ENCODE data around the gene USP19. TPM values are rescaled to one million over a fixed set of nuclear protein-coding genes. Genes with fewer than 3 reads are reported as not detected.

Gene USP19
- total RNA-seq, 2 donors from 2014 or later, result 61.5 to 63.2 TPM

DNA sequence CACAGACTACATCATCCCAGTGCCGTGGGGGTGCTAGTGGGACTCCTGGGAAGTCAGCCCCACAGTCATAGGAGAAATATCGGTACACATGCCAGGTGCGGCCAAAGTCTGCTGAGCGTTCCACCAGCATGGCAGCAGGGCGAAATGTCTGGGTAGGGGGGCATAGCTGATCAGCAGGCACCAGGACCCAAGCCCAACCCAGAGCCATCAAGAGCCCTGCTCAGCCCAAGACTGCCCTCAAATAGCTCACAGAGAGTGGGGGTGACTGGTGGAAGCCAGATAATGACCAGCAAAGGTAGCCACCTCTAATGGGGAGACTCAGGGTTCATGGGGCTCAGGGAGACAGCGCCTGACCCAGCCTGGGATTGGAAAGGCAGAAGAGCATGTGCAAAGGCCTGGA lies 11.0 kb upstream of the USP19 start:
- peaks cover 7% of the 10 kb centered on the region for H3K36me3 ChIP-seq (ENCODE audit: control insufficient read depth, insufficient read depth, low read length)
- no peaks in the 10 kb centered on the region for H3K27me3 ChIP-seq (ENCODE audit: control insufficient read depth, insufficient read depth, low read length, poor library complexity, severe bottlenecking)
- TF ChIP-seq, protein P1, sequence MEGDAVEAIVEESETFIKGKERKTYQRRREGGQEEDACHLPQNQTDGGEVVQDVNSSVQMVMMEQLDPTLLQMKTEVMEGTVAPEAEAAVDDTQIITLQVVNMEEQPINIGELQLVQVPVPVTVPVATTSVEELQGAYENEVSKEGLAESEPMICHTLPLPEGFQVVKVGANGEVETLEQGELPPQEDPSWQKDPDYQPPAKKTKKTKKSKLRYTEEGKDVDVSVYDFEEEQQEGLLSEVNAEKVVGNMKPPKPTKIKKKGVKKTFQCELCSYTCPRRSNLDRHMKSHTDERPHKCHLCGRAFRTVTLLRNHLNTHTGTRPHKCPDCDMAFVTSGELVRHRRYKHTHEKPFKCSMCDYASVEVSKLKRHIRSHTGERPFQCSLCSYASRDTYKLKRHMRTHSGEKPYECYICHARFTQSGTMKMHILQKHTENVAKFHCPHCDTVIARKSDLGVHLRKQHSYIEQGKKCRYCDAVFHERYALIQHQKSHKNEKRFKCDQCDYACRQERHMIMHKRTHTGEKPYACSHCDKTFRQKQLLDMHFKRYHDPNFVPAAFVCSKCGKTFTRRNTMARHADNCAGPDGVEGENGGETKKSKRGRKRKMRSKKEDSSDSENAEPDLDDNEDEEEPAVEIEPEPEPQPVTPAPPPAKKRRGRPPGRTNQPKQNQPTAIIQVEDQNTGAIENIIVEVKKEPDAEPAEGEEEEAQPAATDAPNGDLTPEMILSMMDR (conservative IDR thresholded peaks at IDR 0.05), result no peak
- Mint-ChIP-seq H3K4me1 (no peaks in the 10 kb centered on the region), H3K36me3 (ENCODE audit: low read depth) (peaks cover 3% of the 10 kb centered on the region), H3K27me3 (ENCODE audit: insufficient read depth) (no peaks in the 10 kb centered on the region), H3K4me3 (peak overlapping the region; percentile 78), H3K27ac (no peak overlapping the region), H3K9me3 (no peaks in the 10 kb centered on the region)
- WGBS, 2 experiments (ENCODE audit: insufficient coverage in 1 of 2, insufficient read length in 1 of 2), result 98 to 100% methylated on average over 4 to 6 of the region's 6 CpGs
- H3K4me1 ChIP-seq (ENCODE audit: control insufficient read depth, insufficient read depth, low read length), result peaks cover 5% of the 10 kb centered on the region
- no peak for DNase-seq
- H3K27ac ChIP-seq (ENCODE audit: low read depth, low read length), result no peak overlapping the region
- H3K4me3 ChIP-seq (ENCODE audit: low read length), result peak overlapping the region; percentile 91
- no peaks in the 10 kb centered on the region for H3K9me3 ChIP-seq (ENCODE audit: control insufficient read depth, low read length)
- no peak overlapping the region for H3K9ac ChIP-seq (ENCODE audit: extremely low read depth, low read length, poor library complexity, severe bottlenecking)

DNA sequence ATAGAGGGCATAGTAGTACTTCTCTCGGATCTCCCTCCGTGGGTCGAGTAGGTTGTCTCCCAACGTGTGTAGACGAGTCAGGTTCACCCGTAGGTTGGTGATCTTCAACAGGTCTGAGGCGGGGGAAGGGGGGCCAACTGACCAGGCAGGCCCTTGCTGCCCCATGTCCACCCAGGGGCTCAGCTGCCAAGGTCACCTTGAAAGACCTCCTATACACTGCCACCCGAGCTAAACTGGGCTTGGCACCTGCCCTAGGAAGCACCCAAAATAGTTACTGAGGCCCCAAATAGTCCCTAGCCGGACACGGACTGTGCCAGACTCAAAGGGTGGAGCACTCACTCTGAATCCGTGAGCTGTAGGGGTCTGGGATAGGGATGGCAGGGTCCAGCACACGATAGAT lies 10.4 kb upstream of the USP19 start:
- no peak overlapping the region for H3K27ac Mint-ChIP-seq

DNA sequence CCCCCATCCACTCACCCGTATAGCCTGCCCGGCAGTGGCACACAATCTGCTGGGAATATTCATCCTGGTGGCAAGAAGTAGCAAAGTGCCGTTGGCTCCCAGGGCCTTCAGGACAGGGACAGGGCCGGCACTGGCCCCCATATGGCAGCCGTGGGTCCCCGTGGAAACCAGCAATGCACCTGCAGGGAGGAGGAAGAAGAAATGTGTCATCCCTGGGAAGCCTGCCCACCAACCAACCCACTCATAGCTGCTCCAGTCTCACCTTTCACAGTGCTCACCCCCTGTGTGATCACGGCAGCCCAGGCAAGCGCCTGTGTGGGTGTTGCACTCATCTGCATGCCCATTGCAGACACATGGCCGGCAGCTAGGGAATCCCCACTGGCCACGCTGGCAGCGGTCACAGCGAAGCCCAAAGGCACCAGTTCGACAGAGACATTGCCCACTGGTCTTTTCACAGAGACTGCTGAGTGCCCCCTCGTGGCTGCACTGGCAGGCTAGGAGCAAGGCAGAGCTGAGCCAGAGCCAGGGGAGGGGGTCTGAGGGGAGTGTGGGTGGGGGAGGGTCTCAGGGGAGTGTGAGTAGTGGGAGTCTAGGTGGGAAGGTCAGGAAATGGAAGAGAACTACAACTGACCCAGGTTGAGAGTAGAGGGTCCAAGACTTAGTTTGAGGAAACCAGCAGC lies 4.5 kb upstream of the USP19 start:
- Mint-ChIP-seq H3K4me1 (no peaks in the 10 kb centered on the region), H3K27ac (no peak overlapping the region), H3K9me3 (no peaks in the 10 kb centered on the region), H3K4me3 (no peak overlapping the region), H3K27me3 (ENCODE audit: insufficient read depth) (no peaks in the 10 kb centered on the region), H3K36me3 (ENCODE audit: low read depth) (peaks cover 16% of the 10 kb centered on the region)
- Histone ChIP-seq H3K4me3 (ENCODE audit: low read length) (no peak overlapping the region), H3K27ac (ENCODE audit: low read depth, low read length) (no peak overlapping the region), H3K4me1 (ENCODE audit: control insufficient read depth, insufficient read depth, low read length) (peaks cover 4% of the 10 kb centered on the region), H3K36me3 (ENCODE audit: control insufficient read depth, insufficient read depth, low read length) (peaks cover 35% of the 10 kb centered on the region), H3K9me3 (ENCODE audit: control insufficient read depth, low read length) (no peaks in the 10 kb centered on the region), H3K27me3 (ENCODE audit: control insufficient read depth, insufficient read depth, low read length, poor library complexity, severe bottlenecking) (no peaks in the 10 kb centered on the region), H3K9ac (ENCODE audit: extremely low read depth, low read length, poor library complexity, severe bottlenecking) (no peak overlapping the region)
- peak; percentile 60 for DNase-seq
- WGBS, 2 experiments (ENCODE audit: insufficient coverage in 1 of 2, insufficient read length in 1 of 2), result 91 to 92% methylated on average over 9 to 14 of the region's 14 CpGs
- TF ChIP-seq, protein P1 (conservative IDR thresholded peaks at IDR 0.05), result peak; percentile 50

More for the DNA sequence above, 10.4 kb upstream of the USP19 start:
- H3K36me3 Mint-ChIP-seq (ENCODE audit: low read depth), result peaks cover 3% of the 10 kb centered on the region
- H3K4me1 Mint-ChIP-seq, result no peaks in the 10 kb centered on the region
- DNase-seq, result no peak
- peak overlapping the region; percentile 78 for H3K4me3 Mint-ChIP-seq
- H3K27ac ChIP-seq (ENCODE audit: low read depth, low read length), result no peak overlapping the region
- no peaks in the 10 kb centered on the region for H3K9me3 ChIP-seq (ENCODE audit: control insufficient read depth, low read length)
- TF ChIP-seq, protein P1 (conservative IDR thresholded peaks at IDR 0.05), result no peak
- H3K9ac ChIP-seq (ENCODE audit: extremely low read depth, low read length, poor library complexity, severe bottlenecking), result no peak overlapping the region
- no peaks in the 10 kb centered on the region for H3K27me3 Mint-ChIP-seq (ENCODE audit: insufficient read depth)
- no peak overlapping the region for H3K4me3 ChIP-seq (ENCODE audit: low read length)
- H3K36me3 ChIP-seq (ENCODE audit: control insufficient read depth, insufficient read depth, low read length), result peaks cover 7% of the 10 kb centered on the region
- no peaks in the 10 kb centered on the region for H3K9me3 Mint-ChIP-seq
- H3K27me3 ChIP-seq (ENCODE audit: control insufficient read depth, insufficient read depth, low read length, poor library complexity, severe bottlenecking), result no peaks in the 10 kb centered on the region
- WGBS, 2 experiments (ENCODE audit: insufficient coverage in 1 of 2, insufficient read length in 1 of 2), result 92 to 93% methylated on average over 8 to 12 of the region's 12 CpGs
- H3K4me1 ChIP-seq (ENCODE audit: control insufficient read depth, insufficient read depth, low read length), result peaks cover 5% of the 10 kb centered on the region
